ENCODE data around the gene CORO1C.
A peak's percentile ranks its signal among the peaks of the same experiment; 100 is the strongest.

Gene CORO1C

DNA sequence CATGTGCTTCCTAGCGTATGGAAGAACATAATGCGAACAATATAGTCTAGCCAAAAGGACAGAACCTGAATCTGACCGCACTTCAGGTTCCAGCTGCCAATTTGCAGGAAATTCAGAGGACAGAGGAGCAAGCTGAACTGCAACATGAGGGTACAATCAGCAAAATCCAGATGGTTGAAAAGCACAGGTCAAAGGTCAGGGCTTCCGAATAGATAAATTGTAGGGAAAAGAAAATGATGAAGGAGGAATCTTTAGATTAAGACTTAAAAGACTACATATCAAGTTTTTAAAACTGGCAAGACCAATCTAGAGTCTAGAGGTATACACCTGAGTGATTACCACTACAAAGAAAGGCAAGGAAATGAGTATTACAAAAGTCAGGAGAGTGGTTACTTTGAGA is 55.5 kb downstream of the CORO1C start:
- TF ChIP-seq, protein P1, sequence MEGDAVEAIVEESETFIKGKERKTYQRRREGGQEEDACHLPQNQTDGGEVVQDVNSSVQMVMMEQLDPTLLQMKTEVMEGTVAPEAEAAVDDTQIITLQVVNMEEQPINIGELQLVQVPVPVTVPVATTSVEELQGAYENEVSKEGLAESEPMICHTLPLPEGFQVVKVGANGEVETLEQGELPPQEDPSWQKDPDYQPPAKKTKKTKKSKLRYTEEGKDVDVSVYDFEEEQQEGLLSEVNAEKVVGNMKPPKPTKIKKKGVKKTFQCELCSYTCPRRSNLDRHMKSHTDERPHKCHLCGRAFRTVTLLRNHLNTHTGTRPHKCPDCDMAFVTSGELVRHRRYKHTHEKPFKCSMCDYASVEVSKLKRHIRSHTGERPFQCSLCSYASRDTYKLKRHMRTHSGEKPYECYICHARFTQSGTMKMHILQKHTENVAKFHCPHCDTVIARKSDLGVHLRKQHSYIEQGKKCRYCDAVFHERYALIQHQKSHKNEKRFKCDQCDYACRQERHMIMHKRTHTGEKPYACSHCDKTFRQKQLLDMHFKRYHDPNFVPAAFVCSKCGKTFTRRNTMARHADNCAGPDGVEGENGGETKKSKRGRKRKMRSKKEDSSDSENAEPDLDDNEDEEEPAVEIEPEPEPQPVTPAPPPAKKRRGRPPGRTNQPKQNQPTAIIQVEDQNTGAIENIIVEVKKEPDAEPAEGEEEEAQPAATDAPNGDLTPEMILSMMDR (IDR thresholded peaks at IDR 0.05; ENCODE audit: insufficient read depth, low read depth, low read length, missing control alignments), result no peak
- DNase-seq (ENCODE audit: low read depth), result no peak
- no peak overlapping the region for H3K4me3 ChIP-seq (ENCODE audit: low read depth, low read length)

DNA sequence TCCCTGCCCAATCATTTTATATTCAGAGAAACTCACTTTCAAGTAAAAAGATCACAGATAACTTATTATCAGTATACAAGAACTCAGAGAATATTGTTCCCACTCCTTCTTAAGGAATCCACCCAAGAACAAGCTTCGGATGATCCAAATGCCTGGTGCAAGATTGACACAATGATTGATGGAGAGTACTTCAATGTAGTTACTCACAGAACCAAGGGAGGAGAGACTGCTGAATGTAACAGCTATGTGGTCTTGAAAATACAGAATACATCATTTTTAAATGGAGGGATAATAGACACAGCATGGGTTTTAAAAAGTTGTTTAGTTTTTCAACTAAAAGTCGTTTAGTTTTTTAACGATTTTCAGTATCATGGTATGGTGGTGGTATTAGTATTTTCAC is 59.3 kb downstream of the CORO1C start:
- no peak overlapping the region for H3K4me3 ChIP-seq (ENCODE audit: low read depth, low read length)
- TF ChIP-seq, protein P1 (IDR thresholded peaks at IDR 0.05; ENCODE audit: insufficient read depth, low read depth, low read length, missing control alignments), result no peak
- no peak for DNase-seq (ENCODE audit: low read depth)

DNA sequence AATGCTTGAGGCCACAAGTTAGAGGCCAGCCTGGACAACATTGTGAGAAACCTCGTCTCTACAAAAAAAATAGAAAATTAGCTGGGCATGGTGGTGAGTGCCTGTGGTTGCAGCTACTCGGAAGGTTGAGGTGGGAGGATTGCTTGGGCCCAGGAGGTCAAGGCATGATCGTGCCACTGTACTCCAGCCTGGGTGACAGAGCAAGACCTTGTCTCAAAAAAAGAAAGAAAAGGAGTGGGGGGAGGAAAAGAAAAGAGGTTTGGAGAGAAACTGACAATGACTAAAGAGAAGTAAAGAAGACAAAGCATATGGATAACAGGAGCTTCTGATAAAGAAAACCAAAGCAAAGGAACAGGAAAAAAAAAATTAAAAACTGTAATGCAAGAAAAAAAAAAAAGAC is 60.2 kb downstream of the CORO1C start:
- TF ChIP-seq, protein P1 (IDR thresholded peaks at IDR 0.05; ENCODE audit: insufficient read depth, low read depth, low read length, missing control alignments), result no peak
- no peak for DNase-seq (ENCODE audit: low read depth)
- H3K4me3 ChIP-seq (ENCODE audit: low read depth, low read length), result no peak overlapping the region

DNA sequence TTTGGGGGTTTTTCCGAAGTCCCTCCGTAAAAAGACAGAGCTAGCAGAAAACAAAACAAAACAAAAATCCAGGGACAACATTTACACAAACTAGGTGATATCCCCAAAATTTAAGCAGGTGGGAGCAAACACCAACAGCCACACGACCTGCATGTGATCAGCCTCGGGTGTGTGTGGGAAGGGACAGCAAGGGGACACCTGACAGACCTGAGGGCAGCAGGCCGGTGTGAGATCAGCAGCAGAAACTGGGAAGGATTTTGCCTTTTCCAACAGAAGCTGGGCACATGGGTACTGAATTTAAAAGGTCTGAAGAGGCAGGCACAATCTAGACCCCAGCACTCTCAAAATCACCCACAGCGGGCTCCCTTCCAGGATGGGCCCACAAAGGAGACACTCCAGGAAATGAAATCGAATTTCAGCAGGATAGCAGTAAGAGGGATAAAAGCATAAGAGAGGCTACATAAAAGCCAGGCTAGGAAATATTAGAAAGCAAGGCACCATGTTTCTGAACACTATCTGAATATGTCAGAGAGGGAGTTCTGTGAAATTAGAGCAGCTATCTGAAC is 61.2 kb downstream of the CORO1C start:
- no peak for DNase-seq (ENCODE audit: low read depth)

DNA sequence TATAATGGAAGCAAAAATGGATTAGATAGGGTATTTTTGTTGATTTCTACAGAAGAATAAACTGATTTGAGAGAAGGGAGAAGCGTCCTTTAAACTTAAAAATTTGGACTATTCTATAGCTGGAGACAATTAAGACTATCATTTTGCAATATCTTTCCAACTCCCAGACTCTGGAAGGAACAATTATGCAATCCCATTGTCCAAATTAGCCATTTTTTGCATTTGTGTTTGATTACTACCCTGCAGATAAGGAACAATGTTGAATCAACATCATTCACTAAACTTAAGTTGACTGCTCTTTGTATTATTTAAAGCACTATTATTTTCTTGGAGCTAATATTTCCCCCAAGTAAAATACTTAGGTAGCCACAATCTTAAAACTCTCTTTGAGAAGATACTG is 62.8 kb downstream of the CORO1C start:
- TF ChIP-seq, protein P1 (IDR thresholded peaks at IDR 0.05; ENCODE audit: insufficient read depth, low read depth, low read length, missing control alignments), result no peak
- no peak overlapping the region for H3K4me3 ChIP-seq (ENCODE audit: low read depth, low read length)
- no peak for DNase-seq (ENCODE audit: low read depth)

More for the DNA sequence above, 61.2 kb downstream of the CORO1C start:
- TF ChIP-seq, protein P1 (IDR thresholded peaks at IDR 0.05; ENCODE audit: insufficient read depth, low read depth, low read length, missing control alignments), result no peak
- H3K4me3 ChIP-seq (ENCODE audit: low read depth, low read length), result no peak overlapping the region

DNA sequence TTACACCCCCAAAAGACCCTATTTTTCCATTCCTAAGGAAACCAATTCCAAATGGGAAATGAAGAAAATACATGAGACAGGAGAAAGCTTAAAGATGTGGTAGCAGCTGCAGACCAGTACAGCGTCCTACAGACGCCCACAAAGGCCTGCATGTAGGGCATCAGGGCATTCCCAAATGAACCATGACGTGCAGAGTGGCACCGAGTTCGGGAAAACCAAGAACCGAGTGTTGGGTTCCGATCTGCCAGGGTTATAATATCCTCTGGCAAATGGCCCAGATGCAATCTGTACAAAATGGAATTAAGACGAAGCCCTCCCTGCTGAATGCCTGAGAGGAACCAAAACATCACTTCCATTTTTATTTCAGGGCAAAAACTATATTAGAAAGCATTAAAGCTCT is 63.3 kb downstream of the CORO1C start:
- no peak for DNase-seq (ENCODE audit: low read depth)
- TF ChIP-seq, protein P1 (IDR thresholded peaks at IDR 0.05; ENCODE audit: insufficient read depth, low read depth, low read length, missing control alignments), result no peak
- no peak overlapping the region for H3K4me3 ChIP-seq (ENCODE audit: low read depth, low read length)

DNA sequence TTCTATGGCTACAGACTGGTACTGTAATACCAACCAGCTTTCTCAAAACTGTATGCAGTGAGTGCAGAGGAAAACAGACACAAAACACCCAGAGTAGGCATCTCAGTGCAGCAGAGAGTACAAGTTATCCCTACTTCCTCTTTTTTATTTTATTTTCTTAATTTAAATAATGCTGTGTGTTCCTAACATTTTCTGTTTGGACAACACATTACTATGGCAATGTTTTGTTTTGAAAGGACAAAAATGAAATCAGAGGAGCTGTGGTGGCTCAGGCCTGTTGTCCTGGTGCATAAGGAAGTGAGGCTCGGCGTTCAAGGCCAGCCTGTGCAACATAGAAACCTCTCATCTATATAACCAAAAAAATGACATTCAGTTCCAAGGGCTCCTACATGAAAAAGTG is 64.0 kb downstream of the CORO1C start:
- H3K4me3 ChIP-seq (ENCODE audit: low read depth, low read length), result no peak overlapping the region
- TF ChIP-seq, protein P1 (IDR thresholded peaks at IDR 0.05; ENCODE audit: insufficient read depth, low read depth, low read length, missing control alignments), result no peak
- peak; percentile 41 for DNase-seq (ENCODE audit: low read depth)

All from GM12865 (cell line).